ENCODE measurements around the gene XRCC1.

DNA sequence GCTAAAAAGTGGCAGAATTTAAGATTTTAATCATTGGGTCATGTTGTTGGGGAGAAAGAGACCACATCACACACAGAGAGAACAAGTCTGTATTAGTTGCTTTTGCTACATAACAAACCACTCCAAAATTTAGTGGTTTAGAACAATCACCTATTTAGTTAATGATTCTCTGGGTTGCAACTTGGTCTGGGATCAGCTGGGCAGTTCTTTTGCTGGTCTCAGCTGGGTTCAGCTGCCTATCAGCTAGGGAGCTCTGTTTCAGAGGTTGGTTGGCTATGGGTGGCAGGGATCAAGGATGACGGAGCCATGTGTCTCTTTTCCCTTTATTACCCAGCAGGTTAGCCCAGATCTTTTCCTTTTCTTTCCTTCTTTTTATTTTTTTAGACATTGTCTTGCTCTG lies 9.2 kb upstream of the XRCC1 start:
- TF ChIP-seq, protein P1, sequence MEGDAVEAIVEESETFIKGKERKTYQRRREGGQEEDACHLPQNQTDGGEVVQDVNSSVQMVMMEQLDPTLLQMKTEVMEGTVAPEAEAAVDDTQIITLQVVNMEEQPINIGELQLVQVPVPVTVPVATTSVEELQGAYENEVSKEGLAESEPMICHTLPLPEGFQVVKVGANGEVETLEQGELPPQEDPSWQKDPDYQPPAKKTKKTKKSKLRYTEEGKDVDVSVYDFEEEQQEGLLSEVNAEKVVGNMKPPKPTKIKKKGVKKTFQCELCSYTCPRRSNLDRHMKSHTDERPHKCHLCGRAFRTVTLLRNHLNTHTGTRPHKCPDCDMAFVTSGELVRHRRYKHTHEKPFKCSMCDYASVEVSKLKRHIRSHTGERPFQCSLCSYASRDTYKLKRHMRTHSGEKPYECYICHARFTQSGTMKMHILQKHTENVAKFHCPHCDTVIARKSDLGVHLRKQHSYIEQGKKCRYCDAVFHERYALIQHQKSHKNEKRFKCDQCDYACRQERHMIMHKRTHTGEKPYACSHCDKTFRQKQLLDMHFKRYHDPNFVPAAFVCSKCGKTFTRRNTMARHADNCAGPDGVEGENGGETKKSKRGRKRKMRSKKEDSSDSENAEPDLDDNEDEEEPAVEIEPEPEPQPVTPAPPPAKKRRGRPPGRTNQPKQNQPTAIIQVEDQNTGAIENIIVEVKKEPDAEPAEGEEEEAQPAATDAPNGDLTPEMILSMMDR (conservative IDR thresholded peaks at IDR 0.05; ENCODE audit: low read length): no peak
- TF ChIP-seq EZH2phosphoT487 (IDR thresholded peaks at IDR 0.05; ENCODE audit: borderline replicate concordance, low read depth, low read length): no peak

Measured in OCI-LY7 (cell line).